SKM-1 (cell line): ENCODE data around the gene TRPV2.

Experiments
- DNase-seq: peaks from one replicate; lab custom pipeline; 2025; ENCODE audit not compliant: unreplicated experiment; lab: John Stamatoyannopoulos, UW

The TRPV2 gene

DNA sequence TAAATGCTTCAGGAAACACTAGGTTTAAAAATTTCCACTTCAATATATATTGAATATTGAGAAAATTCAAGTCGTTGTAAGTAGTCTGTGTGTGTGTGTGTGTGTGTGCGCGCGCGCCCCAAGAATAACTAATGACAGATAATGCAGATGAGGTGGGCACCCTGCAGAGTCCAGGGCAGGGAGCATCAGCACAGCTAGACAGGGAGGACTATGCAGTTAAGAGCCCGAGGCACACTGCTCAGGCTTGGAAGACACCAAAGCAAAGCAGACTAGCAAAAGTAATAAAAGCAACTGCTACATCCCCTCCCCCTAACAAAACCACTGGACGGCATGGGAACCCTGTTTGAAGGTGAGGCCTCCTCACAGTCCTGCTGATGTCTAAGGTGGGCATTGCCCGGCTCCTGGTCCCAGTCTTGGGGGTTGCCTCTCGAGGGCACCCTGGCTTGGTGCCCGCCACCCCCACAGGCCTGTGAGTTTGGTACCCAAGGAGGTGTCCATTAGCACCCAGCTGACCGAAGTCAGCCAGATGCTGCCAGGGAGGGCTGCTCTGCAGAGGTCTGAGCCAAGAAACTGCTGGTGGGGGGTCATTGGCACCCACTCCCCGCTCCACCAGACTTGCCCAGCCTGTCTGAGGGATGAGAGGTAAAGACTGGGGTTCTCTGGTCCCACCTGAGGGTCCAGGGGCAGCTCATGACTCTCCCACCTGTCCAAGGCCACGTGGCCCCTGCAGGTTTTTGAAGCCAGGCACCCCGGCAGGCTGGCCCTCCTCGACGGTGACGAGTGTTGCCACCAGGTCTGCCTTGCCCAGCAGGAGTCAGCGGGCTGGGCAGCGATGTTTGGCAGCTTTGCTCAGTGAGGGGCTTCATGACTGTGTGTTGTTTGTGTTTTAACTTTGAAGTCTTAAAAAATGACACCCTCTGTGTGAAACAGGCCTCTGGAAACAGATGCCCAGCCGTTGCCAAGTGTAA, 58.0 kb downstream of the TRPV2 start:
- no peak for DNase-seq

- no peak for DNase-seq
Measured at GRCh38 chr17:16474012-16474725, 58.8 kb downstream of the TRPV2 start.

DNA sequence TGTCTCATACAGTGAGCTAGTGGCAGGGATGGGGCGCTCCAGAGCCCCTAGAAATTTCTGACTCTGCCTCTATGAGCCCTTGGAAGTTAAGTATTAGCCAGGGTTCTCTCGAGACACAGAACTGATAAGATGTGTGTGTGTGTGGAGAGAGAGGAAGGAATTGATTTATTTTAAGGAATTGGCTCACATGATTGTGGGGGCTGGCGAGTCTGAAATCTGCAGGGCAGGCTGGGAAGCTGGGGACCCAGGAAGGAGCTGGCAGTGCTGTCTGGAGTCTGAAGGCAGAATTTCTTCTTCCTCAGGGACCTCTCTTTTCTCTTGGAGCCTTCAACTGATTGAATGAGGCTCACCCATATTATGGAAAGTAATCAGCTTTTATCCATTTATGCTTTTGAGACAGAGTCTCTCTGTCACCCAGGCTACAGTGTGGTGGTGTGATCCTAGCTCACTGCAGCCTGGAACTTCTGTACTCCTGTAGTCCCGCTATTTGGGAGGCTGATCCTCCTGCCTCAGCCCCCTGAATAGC, 59.9 kb downstream of the TRPV2 start:
- no peak for DNase-seq

DNA sequence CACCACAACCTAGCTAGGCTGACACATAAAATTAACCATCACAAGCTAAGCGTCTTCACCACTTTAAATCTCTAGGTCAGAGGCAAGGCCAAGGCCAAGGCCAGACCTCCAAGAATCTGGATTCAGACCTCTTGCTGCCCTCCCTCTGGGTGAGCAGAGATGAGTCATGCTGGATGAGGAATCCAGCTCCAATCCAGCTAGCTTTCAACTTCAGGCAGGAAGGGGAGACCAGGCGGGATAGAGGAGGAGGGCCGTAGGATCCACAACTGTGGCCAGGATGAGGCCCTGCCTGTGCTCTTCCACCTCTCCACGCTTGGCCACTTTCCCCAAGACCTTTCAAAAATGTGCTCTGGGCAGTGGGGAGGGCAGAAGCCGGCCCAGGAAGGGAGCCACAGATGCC, 61.9 kb downstream of the TRPV2 start:
- DNase-seq: no peak

DNA sequence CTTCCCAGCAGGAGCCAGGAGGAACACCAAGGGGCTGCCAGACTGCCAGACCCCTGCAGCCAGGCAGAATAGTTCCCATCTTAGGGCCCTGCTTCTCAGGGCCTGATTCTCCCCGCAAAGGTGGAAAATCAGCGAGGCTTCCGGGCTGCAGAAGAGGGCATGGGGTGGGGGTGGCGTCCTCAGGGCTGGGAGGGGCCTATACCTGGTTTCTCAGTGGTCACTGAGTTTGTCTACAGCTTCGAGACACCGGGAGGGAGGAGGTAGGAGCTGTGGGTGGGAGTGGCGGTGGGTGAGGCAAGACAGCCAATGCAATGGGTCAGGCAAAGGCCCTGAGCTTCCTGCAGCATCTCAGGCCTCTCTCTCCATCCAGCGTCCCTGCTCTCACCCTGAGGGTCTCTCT, 62.3 kb downstream of the TRPV2 start:
- DNase-seq: no peak

DNA sequence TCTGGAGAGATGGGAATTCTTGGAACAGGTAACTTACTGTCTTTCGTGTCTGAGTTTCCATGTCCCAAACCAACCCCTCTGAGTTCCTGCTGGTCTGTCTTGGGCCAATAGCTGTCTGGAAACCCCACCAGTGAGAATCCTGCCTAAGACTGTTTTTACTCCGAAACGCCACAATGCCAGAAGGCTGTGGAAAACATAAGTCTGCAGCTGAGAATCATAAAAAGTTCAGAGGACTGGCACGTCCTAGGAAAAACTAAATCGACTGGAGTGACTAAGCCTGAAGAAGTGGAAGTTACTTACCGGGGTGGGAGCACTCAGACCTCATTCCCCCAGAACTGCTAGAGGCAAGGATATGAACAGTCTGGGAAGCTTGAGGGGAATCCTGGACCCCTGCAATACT, 63.3 kb downstream of the TRPV2 start:
- no peak for DNase-seq

- DNase-seq: no peak
Measured at GRCh38 chr17:16479264-16479663, 63.9 kb downstream of the TRPV2 start.

GRCh38 chr17:16480995-16481394, 65.6 kb downstream of the TRPV2 start:
- no peak for DNase-seq

DNA sequence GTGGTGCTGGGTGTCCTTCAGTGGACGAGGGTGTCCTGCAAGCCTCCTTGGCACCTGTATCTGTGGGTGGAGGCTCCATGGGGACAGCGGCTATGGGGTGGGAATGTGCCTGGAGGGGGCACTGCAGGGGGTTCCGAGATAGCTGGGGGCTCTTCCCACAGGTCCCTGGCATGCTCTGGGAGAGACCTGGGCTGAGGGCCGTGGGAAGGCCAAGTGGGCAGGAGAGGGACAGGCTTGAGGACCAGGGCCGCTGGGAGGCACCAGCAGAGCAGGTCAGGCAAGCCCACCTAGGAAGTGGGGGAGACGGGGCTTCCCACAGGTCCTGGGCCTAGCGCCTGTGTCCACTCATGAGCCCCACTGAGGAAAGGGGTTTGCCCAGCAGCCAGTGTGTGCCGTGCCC, 66.9 kb downstream of the TRPV2 start:
- no peak for DNase-seq

GRCh38 chr17:16483021-16483645, 67.8 kb downstream of the TRPV2 start:
- DNase-seq: no peak

DNA sequence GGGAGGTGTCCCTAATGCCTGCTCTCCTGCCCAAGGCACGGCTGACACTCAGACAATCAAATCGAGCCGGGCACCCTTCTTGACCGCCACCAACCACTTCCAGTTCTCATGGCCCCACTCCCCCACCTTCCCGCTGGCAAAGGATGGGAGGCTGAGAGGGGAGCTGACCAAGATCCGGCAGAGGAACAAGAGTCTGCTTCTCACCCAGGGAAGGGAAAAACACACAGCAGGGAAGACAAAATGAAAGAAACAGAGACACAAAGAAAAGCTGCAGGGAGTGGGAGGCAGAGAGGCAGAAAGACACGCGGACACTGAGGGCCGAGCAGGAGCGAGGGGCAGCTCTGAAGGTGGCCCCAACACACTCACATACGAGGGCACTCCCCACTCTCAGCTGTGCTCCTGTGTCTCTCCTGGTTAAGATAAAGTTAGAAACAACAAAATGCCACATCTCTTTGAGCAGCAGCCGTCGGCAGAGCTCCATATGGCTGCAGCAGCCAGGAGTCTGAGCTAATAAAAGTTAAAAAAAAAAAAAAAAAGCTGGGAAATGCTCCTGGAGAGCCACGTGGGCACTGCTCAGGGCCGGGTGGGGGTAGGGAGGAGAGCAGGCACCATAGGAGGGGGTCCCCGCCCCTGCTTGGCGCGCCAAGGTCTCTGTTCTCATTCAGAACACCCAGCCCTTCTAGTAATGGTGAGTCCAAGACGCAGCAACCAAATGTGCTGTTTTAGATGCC, 69.2 kb downstream of the TRPV2 start:
- DNase-seq: no peak
